Gastrocnemius medialis (tissue), 4 donors: Measurements from ENCODE around the gene CRYL1.

Experiments used
- CTCF ChIP-seq, 5 experiments: fragments of 450-650 bp in 3 of 5; fragments of 200-600 bp in 2 of 5; sonication (generic) in 2 of 5; IDR thresholded peaks in 4 of 5; conservative IDR thresholded peaks in 1 of 5; 1 replicate in 4 of 5; 2 replicates in 1 of 5; pipeline ENCODE4 v1.5.1; 2016 to 2019; ENCODE audit warnings: antibody characterized with exemption in 5 of 5, mild to moderate bottlenecking in 3 of 5, moderate library complexity in 3 of 5
- POLR2A ChIP-seq, 2 donors: fragments of 450-650 bp; IDR thresholded peaks; one replicate each; pipeline ENCODE4 v1.6.1; 2017; ENCODE audit warnings: antibody characterized with exemption in 2 of 2, mild to moderate bottlenecking in 2 of 2, moderate library complexity in 2 of 2

- TF ChIP-seq CTCF (IDR thresholded peaks at IDR 0.05 in 4 of 5, conservative IDR thresholded peaks at IDR 0.05 in 1 of 5) (no peak), POLR2A (IDR thresholded peaks at IDR 0.05) (no peak)
Measured at GRCh38 chr13:20501592-20501991, 24.1 kb downstream of the CRYL1 start.
